A549 (cell line): ENCODE results near the gene DOCK9.

Source experiments
- CTCF ChIP-seq: fragments of >200 bp; sonication (Bioruptor Twin); formaldehyde crosslinking; IDR thresholded peaks from 3 replicates; pipeline ENCODE4 v1.5.1; 2016
- EP300 ChIP-seq, 2 experiments: fragments of >200 bp; sonication (Bioruptor Twin); formaldehyde crosslinking; IDR thresholded peaks; 2 replicates in 1 of 2; 3 replicates in 1 of 2; pipeline ENCODE4 v1.6.1; 2016 to 2017
- JUNB ChIP-seq: fragments of >200 bp; sonication (Bioruptor Twin); formaldehyde crosslinking; IDR thresholded peaks from 2 replicates; pipeline ENCODE4 v1.6.1; 2016
- RFX5 ChIP-seq: fragments of 450-650 bp; IDR thresholded peaks from 2 replicates; pipeline ENCODE4 v1.7.1; 2014; ENCODE audit warnings: antibody characterized with exemption, mild to moderate bottlenecking, moderate library complexity
- SREBF2 ChIP-seq: fragments of 450-650 bp; IDR thresholded peaks from 2 replicates; pipeline ENCODE4 v1.6.1; 2014; ENCODE audit warnings: mild to moderate bottlenecking, moderate library complexity
- USF2 ChIP-seq: fragments of 450-650 bp; IDR thresholded peaks from 2 replicates; pipeline ENCODE4 v1.6.1; 2014; ENCODE audit warnings: antibody characterized with exemption

GRCh38 chr13:98854448-98854847 is 123.4 kb downstream of the DOCK9 start:
- no peak for TF ChIP-seq CTCF
- no peak for TF ChIP-seq JUNB
- no peak for TF ChIP-seq USF2
- TF ChIP-seq EP300 (IDR thresholded peaks at IDR 0.05) = no peak
- TF ChIP-seq SREBF2 = no peak
- TF ChIP-seq RFX5 = no peak
